Testis (tissue), 2 donors: ENCODE data around the gene MGAT1.

Experiments used
- POLR2A ChIP-seq: fragments of 450-650 bp; IDR thresholded peaks from one replicate; pipeline ENCODE4 v1.6.1; 2017; ENCODE audit warnings: antibody characterized with exemption, mild to moderate bottlenecking, moderate library complexity
- TF ChIP-seq, protein P1 (sequence below), 3 experiments: fragments of 450-650 bp in 2 of 3; fragments of 200-600 bp in 1 of 3; sonication (generic) in 1 of 3; IDR thresholded peaks; one replicate each; pipeline ENCODE4 v1.5.1; 2016 to 2019; ENCODE audit warnings: antibody characterized with exemption in 3 of 3, mild to moderate bottlenecking in 2 of 3, moderate library complexity in 1 of 3

DNA sequence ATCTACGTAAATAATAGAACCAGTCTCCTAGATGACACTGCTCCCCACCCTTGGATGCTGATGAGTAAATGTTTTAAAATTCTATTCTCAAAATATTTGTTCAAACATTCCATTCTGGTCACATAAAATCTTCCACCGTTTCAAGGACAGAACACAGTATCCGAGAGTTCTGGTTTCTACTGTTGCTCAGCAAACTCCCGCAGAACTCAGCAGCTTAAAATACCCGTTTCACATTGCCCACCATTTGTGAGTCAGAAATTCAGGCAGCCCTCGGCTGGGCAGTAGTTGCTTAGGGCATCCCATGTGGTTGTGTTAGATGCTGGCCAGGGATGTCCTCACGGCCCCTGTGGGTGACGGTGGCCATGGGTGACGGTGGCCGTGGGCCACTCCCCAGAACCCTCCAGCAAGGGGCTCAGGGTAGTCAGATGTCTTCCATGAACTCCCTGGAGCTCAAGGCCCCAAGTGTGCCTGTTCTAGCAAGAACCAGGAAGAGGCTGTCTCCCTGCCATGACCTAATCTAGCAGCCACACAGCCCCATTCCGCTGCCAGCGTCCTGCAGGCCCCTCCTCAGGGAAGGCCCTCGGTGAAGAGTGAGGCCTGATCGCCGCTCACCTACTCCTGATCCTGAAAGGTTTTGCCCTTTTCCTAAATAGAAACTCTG, 17.4 kb downstream of the MGAT1 start:
- TF ChIP-seq, protein P1, sequence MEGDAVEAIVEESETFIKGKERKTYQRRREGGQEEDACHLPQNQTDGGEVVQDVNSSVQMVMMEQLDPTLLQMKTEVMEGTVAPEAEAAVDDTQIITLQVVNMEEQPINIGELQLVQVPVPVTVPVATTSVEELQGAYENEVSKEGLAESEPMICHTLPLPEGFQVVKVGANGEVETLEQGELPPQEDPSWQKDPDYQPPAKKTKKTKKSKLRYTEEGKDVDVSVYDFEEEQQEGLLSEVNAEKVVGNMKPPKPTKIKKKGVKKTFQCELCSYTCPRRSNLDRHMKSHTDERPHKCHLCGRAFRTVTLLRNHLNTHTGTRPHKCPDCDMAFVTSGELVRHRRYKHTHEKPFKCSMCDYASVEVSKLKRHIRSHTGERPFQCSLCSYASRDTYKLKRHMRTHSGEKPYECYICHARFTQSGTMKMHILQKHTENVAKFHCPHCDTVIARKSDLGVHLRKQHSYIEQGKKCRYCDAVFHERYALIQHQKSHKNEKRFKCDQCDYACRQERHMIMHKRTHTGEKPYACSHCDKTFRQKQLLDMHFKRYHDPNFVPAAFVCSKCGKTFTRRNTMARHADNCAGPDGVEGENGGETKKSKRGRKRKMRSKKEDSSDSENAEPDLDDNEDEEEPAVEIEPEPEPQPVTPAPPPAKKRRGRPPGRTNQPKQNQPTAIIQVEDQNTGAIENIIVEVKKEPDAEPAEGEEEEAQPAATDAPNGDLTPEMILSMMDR (IDR thresholded peaks at IDR 0.05): no peak
- no peak for TF ChIP-seq POLR2A
